HepG2 (cell line): ENCODE data around the gene PIGX. TPM values are rescaled to one million over a fixed set of nuclear protein-coding genes. Genes with fewer than 3 reads are reported as not detected.

ENCODE experiments used
- ARID2 ChIP-seq: sonication (generic); formaldehyde crosslinking; IDR thresholded peaks from 2 replicates; pipeline ENCODE4 v1.8.1; 2022; ENCODE audit warnings: mild to moderate bottlenecking, missing genetic modification reagents, borderline replicate concordance
- ATF4 ChIP-seq, 2 experiments: fragments of 450-650 bp in 1 of 2; sonication (generic) in 1 of 2; formaldehyde crosslinking; IDR thresholded peaks; 2 replicates each; pipeline versions ENCODE4 v1.5.0 to v1.8.0; 2020 to 2022; ENCODE audit warnings: mild to moderate bottlenecking in 1 of 2, missing genetic modification reagents in 1 of 2
- CEBPZ ChIP-seq: IDR thresholded peaks from 2 replicates; pipeline ENCODE4 v1.6.1; 2012; ENCODE audit warnings: low read length, improper control_type of control experiment
- FOXA1 ChIP-seq, 2 experiments: fragments of 450-650 bp in 1 of 2; sonication (generic) in 1 of 2; formaldehyde crosslinking in 1 of 2; IDR thresholded peaks; 2 replicates each; pipeline versions ENCODE4 v1.4.0 to v1.6.1; 2016 to 2020; ENCODE audit warnings: missing genetic modification reagents in 1 of 2
- KDM3A ChIP-seq: IDR thresholded peaks from 2 replicates; pipeline ENCODE4 v1.6.1; 2018; ENCODE audit warnings: low read depth, missing compliant biosample characterization
- KDM6A ChIP-seq: IDR thresholded peaks from 2 replicates; pipeline ENCODE4 v1.6.1; 2016; ENCODE audit warnings: low read depth
- MTERF4 ChIP-seq: sonication (generic); formaldehyde crosslinking; IDR thresholded peaks from 2 replicates; pipeline ENCODE4 v1.8.0; 2023; ENCODE audit warnings: mild to moderate bottlenecking, missing genetic modification reagents
- NBN ChIP-seq: fragments of 450-650 bp; conservative IDR thresholded peaks from 2 replicates; pipeline ENCODE4 v1.6.1; 2017
- PRDM10 ChIP-seq: sonication (generic); formaldehyde crosslinking; IDR thresholded peaks from 2 replicates; pipeline ENCODE4 v1.4.0; 2020; ENCODE audit warnings: low read depth, missing genetic modification reagents
- SNRNP70 ChIP-seq: fragments of 200-400 bp; formaldehyde crosslinking; IDR thresholded peaks from 2 replicates; pipeline ENCODE4 v1.6.1; 2017; ENCODE audit warnings: mild to moderate bottlenecking, low read depth, low read length, moderate library complexity
- SOX6 ChIP-seq, 2 experiments: fragments of 450-650 bp in 1 of 2; sonication (generic) in 1 of 2; formaldehyde crosslinking in 1 of 2; IDR thresholded peaks; 2 replicates each; pipeline versions ENCODE4 v1.4.0 to v1.6.1; 2017 to 2020; ENCODE audit warnings: antibody characterized with exemption in 1 of 2, mild to moderate bottlenecking in 1 of 2, missing genetic modification reagents in 1 of 2
- TARDBP ChIP-seq: sonication (generic); formaldehyde crosslinking; IDR thresholded peaks from 2 replicates; pipeline ENCODE4 v1.8.0; 2022; ENCODE audit warnings: mild to moderate bottlenecking, missing genetic modification reagents
- TRIM22 ChIP-seq: fragments of 450-650 bp; IDR thresholded peaks from 2 replicates; pipeline ENCODE4 v1.6.1; 2017
- ZBTB38 ChIP-seq: sonication (generic); formaldehyde crosslinking; IDR thresholded peaks from 2 replicates; pipeline ENCODE4 v1.5.1; 2020; ENCODE audit warnings: mild to moderate bottlenecking, missing genetic modification reagents
- ZGPAT ChIP-seq: IDR thresholded peaks from 2 replicates; pipeline ENCODE4 v1.6.1; 2016; ENCODE audit warnings: mild to moderate bottlenecking
- ZNF20 ChIP-seq: sonication (generic); formaldehyde crosslinking; IDR thresholded peaks from 2 replicates; pipeline ENCODE4 v1.4.0; 2020; ENCODE audit warnings: mild to moderate bottlenecking, moderate library complexity, missing genetic modification reagents
- polyA plus RNA-seq, 8 experiments: library from polyadenylated mRNA; depleted of rRNA in 3 of 8; stranded (reverse) in 7 of 8; unstranded in 1 of 8; fragments of >200 nt; fragmentation: Illumina TruSeq in 4 of 8; extraction: Trizol in 4 of 8; gene quantifications; 2 replicates each; pipeline versions ENCODE4 v1.2.1 to v1.2.3, GENCODE V29; 2011 to 2016; ENCODE audit warnings: low read depth in 4 of 8, missing spikeins in 1 of 8, mixed read lengths in 1 of 8; ENCODE audit not compliant: insufficient read depth in 1 of 8
- total RNA-seq, 5 experiments: library from RNA; depleted of rRNA; stranded (reverse); fragments of >200 nt; fragmentation: Illumina TruSeq; extraction: Trizol; gene quantifications; 2 replicates each; pipeline ENCODE4 v1.2.3, GENCODE V29; 2016; ENCODE audit warnings: low read depth in 1 of 5

The PIGX gene
- total and polyA plus RNA-seq, 2 of the 13 experiments (the other 11 are each of a cell fraction or from before 2014, with no cell fraction given) = 13.2 to 21.3 TPM

- TF ChIP-seq PRDM10 (CRISPR knock-in tag) = 0 out of 2 replicates have a peak, but pooled peaks have one; percentile 44
- no peak for TF ChIP-seq ARID2
- TF ChIP-seq FOXA1 (IDR thresholded peaks at IDR 0.05) = no peak
- TF ChIP-seq FOXA1 (CRISPR knock-in tag; IDR thresholded peaks at IDR 0.05) = peak; percentile 52
- no peak for TF ChIP-seq TARDBP (CRISPR knock-in tag)
- no peak for TF ChIP-seq SOX6 (IDR thresholded peaks at IDR 0.05)
- peak; percentile 65 for TF ChIP-seq SOX6 (CRISPR knock-in tag; IDR thresholded peaks at IDR 0.05)
- TF ChIP-seq KDM3A = no peak
- no peak for TF ChIP-seq KDM6A (CRISPR knock-in tag)
- 0 out of 4 replicates have a peak, but pooled peaks of 1 of the 2 experiments have one; percentile 5 for TF ChIP-seq ATF4 (CRISPR knock-in tag; IDR thresholded peaks at IDR 0.05)
- no peak for TF ChIP-seq CEBPZ
- TF ChIP-seq ZNF20 (CRISPR knock-in tag) = no peak
- TF ChIP-seq SNRNP70 = no peak
- peak; percentile 48; the same call in 1 of the 2 replicates for TF ChIP-seq ZGPAT (CRISPR knock-in tag)
- TF ChIP-seq ZBTB38 = no peak
- no peak for TF ChIP-seq NBN
- no peak for TF ChIP-seq TRIM22
- TF ChIP-seq MTERF4 (CRISPR knock-in tag) = no peak
Observed at GRCh38 chr3:196666001-196666867, 45.9 kb upstream of the PIGX start (continued).
